K562 (cell line): Measurements from ENCODE around the gene ARL13A.

ENCODE experiments used
- CTCF ChIP-seq, 3 experiments: IDR thresholded peaks in 2 of 3; conservative IDR thresholded peaks in 1 of 3; 2 replicates each; pipeline ENCODE4 v1.5.1; 2011 to 2012; ENCODE audit warnings: low read length in 3 of 3, mild to moderate bottlenecking in 3 of 3, control low read depth in 2 of 3, improper control_type of control experiment in 1 of 3, inconsistent platforms in 1 of 3, low read depth in 1 of 3, mixed read lengths in 1 of 3, moderate library complexity in 1 of 3; ENCODE audit not compliant: insufficient read depth in 2 of 3
- E4F1 ChIP-seq: fragments of 250-450 bp; sonication (Bioruptor Pico); IDR thresholded peaks from 2 replicates; pipeline ENCODE4 v1.5.0; 2021; ENCODE audit warnings: mild to moderate bottlenecking, borderline replicate concordance
- GABPA ChIP-seq: fragments of 200-800 bp; sonication (Bioruptor generic); conservative IDR thresholded peaks from 2 replicates; pipeline ENCODE4 v1.6.1; 2016; ENCODE audit warnings: low read depth, missing genetic modification characterization, missing compliant biosample characterization
- POLR2A ChIP-seq: fragments of 450-650 bp; conservative IDR thresholded peaks from 2 replicates; pipeline ENCODE4 v1.6.1; 2016
- SMARCE1 ChIP-seq: fragments of 450-650 bp; IDR thresholded peaks from 2 replicates; pipeline ENCODE4 v1.7.1; 2016; ENCODE audit warnings: mild to moderate bottlenecking
- TAF1 ChIP-seq: IDR thresholded peaks from 2 replicates; pipeline ENCODE4 v1.6.1; 2011; ENCODE audit warnings: mild to moderate bottlenecking, low read length, moderate library complexity; ENCODE audit not compliant: insufficient read depth, control insufficient read depth, severe bottlenecking; ENCODE audit errors: extremely low read depth
- TEAD4 ChIP-seq, 2 experiments: sonication (generic) in 1 of 2; formaldehyde crosslinking in 1 of 2; IDR thresholded peaks; 2 replicates each; pipeline versions ENCODE4 v1.6.1 to v1.8.0; 2012 to 2022; ENCODE audit warnings: borderline replicate concordance in 1 of 2, inconsistent platforms in 1 of 2, low read length in 1 of 2, mild to moderate bottlenecking in 1 of 2, missing genetic modification reagents in 1 of 2
- ZNF280A ChIP-seq: fragments of 450-650 bp; IDR thresholded peaks from 2 replicates; pipeline ENCODE4 v1.6.1; 2018; ENCODE audit warnings: mild to moderate bottlenecking, low read depth; ENCODE audit not compliant: partially characterized antibody
- ZNF766 ChIP-seq: fragments of 200-800 bp; sonication (Bioruptor generic); conservative IDR thresholded peaks from 2 replicates; pipeline ENCODE4 v1.6.1; 2016; ENCODE audit warnings: missing genetic modification characterization, missing compliant biosample characterization

- TF ChIP-seq E4F1 (CRISPR knock-in tag) (no peak), SMARCE1 (no peak), POLR2A (no peak), ZNF280A (no peak), GABPA (no peak), TAF1 (no peak), TEAD4 (IDR thresholded peaks at IDR 0.05; ENCODE audit: low read length) (no peak), TEAD4 (CRISPR knock-in tag; IDR thresholded peaks at IDR 0.05; ENCODE audit: borderline replicate concordance) (no peak), CTCF (IDR thresholded peaks at IDR 0.05 in 2 of 3, conservative IDR thresholded peaks at IDR 0.05 in 1 of 3; ENCODE audit: insufficient read depth in 2 of 3, low read depth in 1 of 3, low read length in 3 of 3) (no peak), ZNF766 (no peak)
Observed at GRCh38 chrX:100948557-100948956, 21.0 kb upstream of the ARL13A start.
